ENCODE results near the gene CLECL1. TPM values are rescaled to one million over a fixed set of nuclear protein-coding genes. Genes with fewer than 3 reads are reported as not detected.
A peak's percentile ranks its signal among the peaks of the same experiment; 100 is the strongest.
"Not testable (repeated sequence)": the region's sequence is repeated elsewhere in the genome, so short reads cannot be mapped to it uniquely, and the experiment has no call there.

The CLECL1 gene
- total and polyA plus RNA-seq, 3 experiments from 2014 or later = 3.6 to 14.3 (median 4.7) TPM

DNA sequence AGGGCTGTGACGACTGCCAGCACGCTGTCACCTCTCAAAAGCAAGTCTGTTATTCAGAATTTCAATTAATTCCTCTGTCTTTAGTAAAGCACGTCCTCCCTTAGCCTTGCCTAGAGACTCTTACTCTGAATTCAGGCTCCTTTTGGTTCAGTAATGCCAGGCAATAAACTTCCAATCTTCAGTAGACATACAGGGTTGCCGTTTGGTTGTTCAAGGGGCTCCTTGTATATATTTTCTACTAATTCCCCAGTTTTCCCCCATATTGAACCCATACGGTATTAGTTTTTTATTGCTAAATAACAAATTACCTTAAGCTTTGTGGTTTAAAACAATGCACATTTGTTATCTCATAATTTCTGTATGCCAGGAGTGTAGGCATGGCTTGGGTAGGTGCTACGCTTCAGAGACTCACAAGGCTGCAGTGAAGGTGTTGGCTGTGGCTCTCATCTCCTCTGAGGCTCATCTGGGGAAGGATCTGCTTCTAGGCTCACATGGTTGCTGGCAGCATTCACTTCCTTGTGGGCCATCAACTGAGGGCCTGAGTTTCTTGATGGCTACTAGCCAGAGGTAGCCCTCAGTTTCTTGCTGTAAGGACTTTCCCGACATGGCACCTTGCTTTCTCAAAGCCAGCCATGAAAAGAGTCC is 7.3 kb upstream of the CLECL1 start:
- ChIA-PET CTCF (interaction anchor here (3.8 kb wide), 1 partner anchor 33 kb away, joined by 31 read pairs; no protein-coding TSS in a partner anchor), POLR2A (no interaction called here)

DNA sequence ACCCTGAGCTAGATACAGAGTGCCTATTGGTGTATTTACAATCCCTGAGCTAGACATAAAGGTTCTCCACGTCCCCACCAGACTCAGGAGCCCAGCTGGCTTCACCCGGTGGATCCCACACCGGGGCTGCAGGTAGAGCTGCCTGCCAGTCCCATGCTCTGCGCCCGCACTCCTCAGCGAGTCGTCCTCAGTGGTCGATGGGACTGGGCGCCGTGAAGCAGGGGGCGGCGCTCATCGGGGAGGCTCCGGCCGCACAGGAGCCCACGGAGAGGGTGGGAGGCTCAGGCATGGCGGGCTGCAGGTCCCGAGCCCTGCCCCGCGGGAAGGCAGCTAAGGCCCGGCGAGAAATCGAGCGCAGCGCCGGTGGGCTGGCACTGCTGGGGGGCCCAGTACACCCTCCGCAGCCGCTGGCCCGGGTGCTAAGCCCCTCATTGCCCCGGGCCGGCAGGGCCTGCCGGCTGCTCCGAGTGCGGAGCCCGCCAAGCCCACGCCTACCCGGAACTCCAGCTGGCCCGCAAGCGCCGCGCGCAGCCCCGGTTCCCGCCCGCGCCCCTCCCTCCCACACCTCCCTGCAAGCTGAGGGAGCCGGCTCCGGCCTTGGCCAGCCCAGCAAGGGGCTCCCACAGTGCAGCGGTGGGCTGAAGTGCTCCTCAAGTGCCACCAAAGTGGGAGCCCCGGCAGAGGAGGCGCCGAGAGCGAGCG is 6.7 kb upstream of the CLECL1 start:
- peak overlapping the region; percentile 28 for H3K27ac ChIP-seq (ENCODE audit: low read depth, low read length)
- H3K27me3 ChIP-seq (ENCODE audit: insufficient read depth, low read length, poor library complexity, severe bottlenecking); H3K36me3 ChIP-seq (ENCODE audit: insufficient read depth, low read length); H3K9me3 Mint-ChIP-seq; H3K27me3 Mint-ChIP-seq; H3K9me3 ChIP-seq (ENCODE audit: low read length); H3K4me3 ChIP-seq (ENCODE audit: low read length); POLR2A ChIA-PET; H3K36me3 Mint-ChIP-seq: not testable (repeated sequence)
- H3K4me1 ChIP-seq (ENCODE audit: insufficient read depth, low read length) = peaks cover 64% of the 10 kb centered on the region
- peak overlapping the region in 3 of 7 donors; percentile 70 to 84 (median 72) for H3K4me3 Mint-ChIP-seq
- peak overlapping the region; percentile 47 to 95 (median 88) for H3K27ac Mint-ChIP-seq
- peak in 1 of 5 donors; percentile 63 for DNase-seq
- peaks cover 56 to 80% (median 72%) of the 10 kb centered on the region in 3 donors for H3K4me1 Mint-ChIP-seq
- CTCF ChIA-PET = interaction anchor here (1.0 to 3.8 kb wide), 3 partner anchors 10 to 36 kb away, joined by 3 to 31 read pairs (median 5); no protein-coding TSS in a partner anchor

More for the DNA sequence above, 7.3 kb upstream of the CLECL1 start:
- Mint-ChIP-seq H3K27ac (peak overlapping the region; percentile 47 to 95 (median 88)), H3K4me3 (peak overlapping the region; percentile 15 to 84 (median 62)), H3K4me1 (peaks cover 61 to 86% (median 79%) of the 10 kb centered on the region in 3 donors), H3K36me3 (no peaks in the 10 kb centered on the region), H3K9me3 (no peaks in the 10 kb centered on the region), H3K27me3 (no peaks in the 10 kb centered on the region)
- DNase-seq = peak in 2 of 5 donors; percentile 42 to 65
- H3K9me3 ChIP-seq (ENCODE audit: low read length) = no peaks in the 10 kb centered on the region
- H3K27ac ChIP-seq (ENCODE audit: low read depth, low read length) = peak overlapping the region; percentile 28
- H3K27me3 ChIP-seq (ENCODE audit: insufficient read depth, low read length, poor library complexity, severe bottlenecking) = no peaks in the 10 kb centered on the region
- H3K36me3 ChIP-seq (ENCODE audit: insufficient read depth, low read length) = no peaks in the 10 kb centered on the region
- H3K4me3 ChIP-seq (ENCODE audit: low read length) = peak overlapping the region; percentile 25
- H3K4me1 ChIP-seq (ENCODE audit: insufficient read depth, low read length) = peaks cover 65% of the 10 kb centered on the region

DNA sequence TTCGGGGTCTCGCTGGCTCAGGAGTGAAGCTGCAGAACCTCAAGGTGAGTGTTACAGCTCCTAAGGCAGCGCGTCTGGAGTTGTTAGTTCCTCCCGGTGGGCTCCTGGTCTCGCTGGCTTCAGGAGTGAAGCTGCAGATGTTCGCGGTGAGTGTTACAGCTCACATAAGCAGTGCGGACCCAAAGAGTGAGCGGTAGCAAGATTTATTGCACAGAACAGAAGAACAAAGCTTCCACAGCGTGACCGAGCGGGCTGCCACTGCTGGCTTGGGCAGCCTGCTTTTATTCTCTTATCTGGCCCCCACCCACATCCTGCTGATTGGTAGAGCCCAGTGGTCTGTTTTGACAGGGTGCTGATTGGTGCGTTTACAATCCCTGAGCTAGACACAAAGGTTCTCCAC is 6.0 kb upstream of the CLECL1 start:
- H3K27me3 ChIP-seq (ENCODE audit: insufficient read depth, low read length, poor library complexity, severe bottlenecking); H3K27me3 Mint-ChIP-seq; H3K9me3 ChIP-seq (ENCODE audit: low read length); H3K36me3 Mint-ChIP-seq; POLR2A ChIA-PET; DNase-seq; H3K27ac ChIP-seq (ENCODE audit: low read depth, low read length); H3K9me3 Mint-ChIP-seq; H3K4me3 ChIP-seq (ENCODE audit: low read length); H3K36me3 ChIP-seq (ENCODE audit: insufficient read depth, low read length): not testable (repeated sequence)
- H3K4me1 ChIP-seq (ENCODE audit: insufficient read depth, low read length) = peaks cover 57% of the 10 kb centered on the region
- Mint-ChIP-seq H3K27ac (peak overlapping the region in 7 of 8 donors; percentile 43 to 88 (median 76)), H3K4me1 (peaks cover 56 to 80% (median 68%) of the 10 kb centered on the region in 3 donors), H3K4me3 (peak overlapping the region in 5 of 7 donors; percentile 12 to 58 (median 32))
- CTCF ChIA-PET = interaction anchor here (1.0 to 1.2 kb wide), 2 partner anchors 9 to 35 kb away, joined by 3 to 5 read pairs; no protein-coding TSS in a partner anchor

DNA sequence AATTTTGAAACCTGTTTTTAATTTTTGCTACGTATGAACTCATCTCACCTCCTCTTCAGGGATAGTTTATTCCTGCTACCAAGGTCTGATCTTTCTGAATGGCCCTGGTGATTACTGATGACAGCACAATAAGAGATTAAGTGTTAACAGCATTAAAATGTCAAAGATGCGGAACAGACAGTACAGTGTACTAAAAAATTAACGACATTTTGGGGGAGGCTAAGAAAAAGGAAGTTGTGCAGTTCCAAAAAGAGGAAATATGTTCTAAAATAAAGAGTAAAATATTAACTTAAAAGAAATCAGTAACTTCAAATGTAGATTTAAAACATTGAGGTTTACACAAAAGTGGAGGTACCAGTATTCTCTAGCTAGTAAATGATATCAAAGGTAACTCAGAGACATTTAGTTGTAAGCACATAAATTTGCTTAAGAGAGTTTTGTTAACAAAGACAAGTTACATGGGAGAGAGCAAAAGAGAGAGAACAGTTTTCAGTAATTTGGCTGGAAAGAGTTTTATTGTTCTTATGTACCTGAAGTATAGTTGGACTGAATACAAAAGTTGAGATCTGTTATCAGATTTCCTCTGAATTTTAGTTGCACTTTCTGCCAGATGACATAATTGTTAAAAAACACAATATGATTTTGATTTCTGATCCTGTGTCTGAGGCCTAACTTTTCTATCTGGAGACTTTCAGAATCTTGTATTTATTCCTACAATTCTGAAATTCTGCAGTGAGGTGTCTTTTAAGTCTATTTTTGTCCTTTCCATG is 4.2 kb upstream of the CLECL1 start:
- H3K27ac ChIP-seq (ENCODE audit: low read depth, low read length) = no peak overlapping the region
- H3K4me1 ChIP-seq (ENCODE audit: insufficient read depth, low read length) = peaks cover 43% of the 10 kb centered on the region
- H3K27me3 ChIP-seq (ENCODE audit: insufficient read depth, low read length, poor library complexity, severe bottlenecking) = no peaks in the 10 kb centered on the region
- POLR2A ChIA-PET = interaction anchor here (0.5 kb wide), 1 partner anchor 34 kb away, joined by 3 read pairs; no protein-coding TSS in a partner anchor
- no peak overlapping the region for H3K4me3 ChIP-seq (ENCODE audit: low read length)
- Mint-ChIP-seq H3K4me1 (peaks cover 48 to 77% (median 59%) of the 10 kb centered on the region in 3 donors), H3K27me3 (no peaks in the 10 kb centered on the region), H3K27ac (peak overlapping the region in 7 of 8 donors; percentile 31 to 91 (median 80)), H3K4me3 (peak overlapping the region; percentile 0 to 62 (median 14)), H3K36me3 (no peaks in the 10 kb centered on the region), H3K9me3 (no peaks in the 10 kb centered on the region)
- DNase-seq = peak in 1 of 5 donors; percentile 28
- no peaks in the 10 kb centered on the region for H3K36me3 ChIP-seq (ENCODE audit: insufficient read depth, low read length)
- CTCF ChIA-PET = interaction anchor here (1.9 kb wide), 1 partner anchor 29 kb away, joined by 6 read pairs; no protein-coding TSS in a partner anchor
- no peaks in the 10 kb centered on the region for H3K9me3 ChIP-seq (ENCODE audit: low read length)

DNA sequence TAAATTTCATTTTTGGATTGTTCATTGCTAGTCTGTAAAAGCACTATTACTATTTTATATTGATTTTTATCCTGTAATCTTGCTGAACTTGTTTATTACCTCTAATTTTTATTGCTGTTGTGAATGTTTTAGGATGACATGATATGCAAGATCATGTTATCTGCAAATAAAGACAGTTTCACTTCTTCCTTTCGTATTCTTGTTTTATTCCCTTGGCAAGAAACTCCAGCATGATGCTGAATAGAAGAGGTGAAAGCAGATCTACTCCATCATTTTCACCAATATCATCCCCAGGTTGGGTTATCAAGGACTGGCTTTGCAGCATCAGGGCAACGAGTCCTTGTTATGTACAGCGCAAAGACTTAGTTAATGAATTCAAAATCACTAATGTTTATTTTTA is 2.7 kb upstream of the CLECL1 start:
- H3K9me3 ChIP-seq (ENCODE audit: low read length) = no peaks in the 10 kb centered on the region
- no peaks in the 10 kb centered on the region for H3K9me3 Mint-ChIP-seq
- no peak overlapping the region for H3K27ac Mint-ChIP-seq
- H3K27me3 ChIP-seq (ENCODE audit: insufficient read depth, low read length, poor library complexity, severe bottlenecking) = no peaks in the 10 kb centered on the region
- H3K36me3 ChIP-seq (ENCODE audit: insufficient read depth, low read length) = no peaks in the 10 kb centered on the region
- DNase-seq = no peak
- CTCF ChIA-PET = interaction anchor here (1.4 kb wide), 1 partner anchor 18 kb away, joined by 3 read pairs; no protein-coding TSS in a partner anchor
- peaks cover 33% of the 10 kb centered on the region for H3K4me1 ChIP-seq (ENCODE audit: insufficient read depth, low read length)
- H3K27ac ChIP-seq (ENCODE audit: low read depth, low read length) = no peak overlapping the region
- H3K4me1 Mint-ChIP-seq = peaks cover 38 to 71% (median 49%) of the 10 kb centered on the region in 3 donors
- POLR2A ChIA-PET = no interaction called here
- H3K4me3 ChIP-seq (ENCODE audit: low read length) = no peak overlapping the region
- H3K4me3 Mint-ChIP-seq = no peak overlapping the region
- H3K36me3 Mint-ChIP-seq = no peaks in the 10 kb centered on the region
- no peaks in the 10 kb centered on the region for H3K27me3 Mint-ChIP-seq

DNA sequence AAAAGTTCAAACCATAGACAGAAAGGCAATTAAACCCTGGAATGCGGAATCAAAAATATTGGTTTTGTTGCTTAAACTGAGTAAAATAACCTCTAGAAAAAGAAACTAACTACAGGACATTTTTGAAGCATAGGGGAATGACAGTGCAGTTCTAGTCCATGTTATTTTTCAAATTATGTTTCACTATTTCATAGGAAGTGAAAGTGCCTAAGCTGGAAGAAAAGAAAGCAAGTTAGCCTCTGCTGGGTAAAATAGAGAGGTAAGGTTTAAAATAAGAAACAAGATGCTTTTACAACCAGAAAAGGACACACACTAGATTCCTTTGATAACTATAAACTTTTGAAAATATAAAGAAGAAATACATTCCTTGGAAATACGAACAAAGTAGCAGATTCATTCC is 1.1 kb downstream of the CLECL1 start:
- Mint-ChIP-seq H3K27ac (peak overlapping the region in 5 of 8 donors; percentile 12 to 86 (median 24)), H3K27me3 (no peaks in the 10 kb centered on the region), H3K9me3 (no peaks in the 10 kb centered on the region), H3K4me1 (peaks cover 17 to 48% (median 19%) of the 10 kb centered on the region in 3 donors), H3K36me3 (no peaks in the 10 kb centered on the region), H3K4me3 (peak overlapping the region in 5 of 7 donors; percentile 30 to 83 (median 78))
- CTCF ChIA-PET = no interaction called here
- no peaks in the 10 kb centered on the region for H3K9me3 ChIP-seq (ENCODE audit: low read length)
- H3K27me3 ChIP-seq (ENCODE audit: insufficient read depth, low read length, poor library complexity, severe bottlenecking) = no peaks in the 10 kb centered on the region
- H3K27ac ChIP-seq (ENCODE audit: low read depth, low read length) = peak overlapping the region; percentile 10
- POLR2A ChIA-PET = no interaction called here
- DNase-seq = no peak
- no peaks in the 10 kb centered on the region for H3K36me3 ChIP-seq (ENCODE audit: insufficient read depth, low read length)
- no peak overlapping the region for H3K4me3 ChIP-seq (ENCODE audit: low read length)
- peaks cover 7% of the 10 kb centered on the region for H3K4me1 ChIP-seq (ENCODE audit: insufficient read depth, low read length)

DNA sequence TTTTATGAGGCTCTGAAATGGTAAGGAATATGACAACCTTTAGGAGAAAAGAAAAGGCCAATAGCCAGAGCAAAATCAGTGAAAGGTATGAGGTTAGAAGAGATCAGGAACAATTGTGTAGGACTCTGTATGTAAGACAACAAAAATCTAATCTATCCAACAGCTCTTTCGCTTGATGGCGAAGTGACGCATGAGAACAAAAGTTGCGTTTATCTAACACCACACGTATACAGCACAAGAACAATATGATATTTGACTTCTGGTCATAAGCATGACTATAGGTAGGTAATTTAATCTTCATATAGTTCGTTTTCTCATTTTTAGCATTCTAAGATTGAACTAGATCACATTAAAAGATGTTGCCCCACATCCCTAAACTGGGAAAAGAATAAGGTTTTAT is 1.5 kb downstream of the CLECL1 start:
- Histone ChIP-seq H3K9me3 (ENCODE audit: low read length) (no peaks in the 10 kb centered on the region), H3K27me3 (ENCODE audit: insufficient read depth, low read length, poor library complexity, severe bottlenecking) (no peaks in the 10 kb centered on the region), H3K4me1 (ENCODE audit: insufficient read depth, low read length) (peaks cover 3% of the 10 kb centered on the region), H3K27ac (ENCODE audit: low read depth, low read length) (no peak overlapping the region), H3K4me3 (ENCODE audit: low read length) (no peak overlapping the region), H3K36me3 (ENCODE audit: insufficient read depth, low read length) (no peaks in the 10 kb centered on the region)
- Mint-ChIP-seq H3K4me1 (peaks cover 13 to 44% (median 15%) of the 10 kb centered on the region in 3 donors), H3K27ac (peak overlapping the region in 5 of 8 donors; percentile 12 to 86 (median 27)), H3K9me3 (no peaks in the 10 kb centered on the region), H3K27me3 (no peaks in the 10 kb centered on the region), H3K4me3 (peak overlapping the region in 4 of 7 donors; percentile 61 to 83 (median 80)), H3K36me3 (no peaks in the 10 kb centered on the region)
- no peak for DNase-seq
- ChIA-PET CTCF (no interaction called here), POLR2A (no interaction called here)

All from CD8-positive, alpha-beta memory T cell (primary cell).